Stomach (tissue), 19 donors: ENCODE measurements around the gene RETSAT. TPM values are rescaled to one million over a fixed set of nuclear protein-coding genes. Genes with fewer than 3 reads are reported as not detected.

Experiments
- DNase-seq, 2 donors: peaks; one replicate each; pipeline versions ENCODE4 v3.0.0 to v3.0.0-alpha.2; 2013 to 2019
- H3K27ac ChIP-seq, 5 donors: fragments of 200-600 bp in 4 of 5; sonication (generic) in 4 of 5; one replicate each; pipeline ENCODE4 v1.5.1; 2013 to 2019; ENCODE audit warnings: mild to moderate bottlenecking in 1 of 5, moderate library complexity in 1 of 5
- H3K27me3 ChIP-seq, 3 donors: fragments of 200-600 bp; sonication (generic); one replicate each; pipeline ENCODE4 v1.5.1; 2017 to 2019; ENCODE audit warnings: mixed run types in 1 of 3
- H3K36me3 ChIP-seq, 4 donors: fragments of 200-600 bp; sonication (generic); 1 replicate in 3 of 4; 2 replicates in 1 of 4; pipeline ENCODE4 v1.5.1; 2016 to 2019
- H3K4me1 ChIP-seq, 4 donors: fragments of 200-600 bp; sonication (generic); one replicate each; pipeline ENCODE4 v1.5.1; 2016 to 2019
- H3K4me3 ChIP-seq, 4 donors: fragments of 200-600 bp; sonication (generic) in 3 of 4; one replicate each; pipeline ENCODE4 v1.5.1; 2016 to 2019; ENCODE audit warnings: mild to moderate bottlenecking in 1 of 4
- H3K9me3 ChIP-seq, 4 donors: fragments of 200-600 bp; sonication (generic); one replicate each; pipeline ENCODE4 v1.5.1; 2016 to 2019
- EP300 ChIP-seq: sonication (generic); formaldehyde crosslinking; IDR thresholded peaks from one replicate; pipeline ENCODE4 v1.6.1; 2017; ENCODE audit warnings: antibody characterized with exemption
- POLR2A ChIP-seq, 4 donors: fragments of 450-650 bp; IDR thresholded peaks; one replicate each; pipeline ENCODE4 v1.6.1; 2016; ENCODE audit warnings: antibody characterized with exemption in 4 of 4, control low read depth in 2 of 4, mild to moderate bottlenecking in 1 of 4, moderate library complexity in 1 of 4
- POLR2AphosphoS5 ChIP-seq, 3 donors: sonication (generic); formaldehyde crosslinking; IDR thresholded peaks; one replicate each; pipeline ENCODE4 v1.6.1; 2016; ENCODE audit warnings: antibody characterized with exemption in 3 of 3
- WGBS, 5 donors: extraction: QIAGEN DNeasy Blood & Tissue Kit in 3 of 5; methylation state at CpG; one replicate each; pipeline versions ENCODE4 v1.1.5 to v1.1.7; 2013 to 2018; 5-methylcytosine and 5-hydroxymethylcytosine counted together
- intact Hi-C: fragments of 100-400 bp; cut with DNase I; formaldehyde crosslinking; loops from one replicate; pipeline ENCODE4 v1.15.1; 2023; ENCODE audit warnings: low total_unique reads
- long read RNA-seq, 10 donors: transcript quantifications; one replicate each; lab custom pipeline, GENCODE V29; 2026
- polyA plus RNA-seq, 3 donors: library from polyadenylated mRNA; stranded (reverse); fragments of 200-250 nt; gene quantifications; one replicate each; pipeline ENCODE4 v1.2.3, GENCODE V29; 2013
- total RNA-seq, 5 donors: library from RNA; depleted of rRNA; stranded (reverse); fragments of >200 nt; gene quantifications; one replicate each; pipeline versions ENCODE4 v1.1.0 to v1.2.3, GENCODE V29; 2014 to 2016
- TF ChIP-seq, protein P1 (sequence below), 7 experiments: fragments of 450-650 bp in 4 of 7; fragments of 200-600 bp in 3 of 7; sonication (generic) in 3 of 7; IDR thresholded peaks; one replicate each; pipeline ENCODE4 v1.5.1; 2016 to 2019; ENCODE audit warnings: antibody characterized with exemption in 7 of 7, control low read depth in 2 of 7, mild to moderate bottlenecking in 1 of 7
- donor health status: healthy with polysubstance abuse.
- donor health status: Bipolar disorder and iron deficiency.
- donor health status: healthy.

Gene RETSAT
- total RNA-seq (10 to 100 TPM; 22.2 to 90.1 (median 83.9) TPM), polyA plus RNA-seq (10 to 100 TPM; 11.5 to 23.9 (median 19.4) TPM)
- long read RNA-seq, donor 1, partial matches to known transcripts = 0 of 1 reads
- long read RNA-seq, donor 1, other reads (novel, unspliced or antisense) = 0 of 1 reads
- long read RNA-seq, donor 2, partial matches to known transcripts = 5 of 8 reads
- long read RNA-seq, donor 2, other reads (novel, unspliced or antisense) = 0 of 8 reads
- long read RNA-seq, donor 3, transcript RETSAT-201 (11 exons, 3,100 nt) = major isoform, 6 of 7 reads
- long read RNA-seq, donor 3, partial matches to known transcripts = 0 of 7 reads
- long read RNA-seq, donor 3, other reads (novel, unspliced or antisense) = 0 of 7 reads
- long read RNA-seq, donor 4, partial matches to known transcripts = 0 of 2 reads
- long read RNA-seq, donor 4, other reads (novel, unspliced or antisense) = 0 of 2 reads
- long read RNA-seq, donor 5, partial matches to known transcripts = 0 of 4 reads
- long read RNA-seq, donor 5, other reads (novel, unspliced or antisense) = 0 of 4 reads
- long read RNA-seq, donor 6 = 0 reads
- long read RNA-seq, donor 7, partial matches to known transcripts = 0 of 3 reads
- long read RNA-seq, donor 7, other reads (novel, unspliced or antisense) = 0 of 3 reads
- long read RNA-seq, donor 8, transcript RETSAT-201 (11 exons, 3,100 nt) = major isoform, 6 of 6 reads
- long read RNA-seq, donor 8, partial matches to known transcripts = 0 of 6 reads
- long read RNA-seq, donor 8, other reads (novel, unspliced or antisense) = 0 of 6 reads
- long read RNA-seq, donor 9, partial matches to known transcripts = 0 of 2 reads
- long read RNA-seq, donor 9, other reads (novel, unspliced or antisense) = 0 of 2 reads
- long read RNA-seq, donor 10, partial matches to known transcripts = 0 of 2 reads
- long read RNA-seq, donor 10, other reads (novel, unspliced or antisense) = 0 of 2 reads

DNA sequence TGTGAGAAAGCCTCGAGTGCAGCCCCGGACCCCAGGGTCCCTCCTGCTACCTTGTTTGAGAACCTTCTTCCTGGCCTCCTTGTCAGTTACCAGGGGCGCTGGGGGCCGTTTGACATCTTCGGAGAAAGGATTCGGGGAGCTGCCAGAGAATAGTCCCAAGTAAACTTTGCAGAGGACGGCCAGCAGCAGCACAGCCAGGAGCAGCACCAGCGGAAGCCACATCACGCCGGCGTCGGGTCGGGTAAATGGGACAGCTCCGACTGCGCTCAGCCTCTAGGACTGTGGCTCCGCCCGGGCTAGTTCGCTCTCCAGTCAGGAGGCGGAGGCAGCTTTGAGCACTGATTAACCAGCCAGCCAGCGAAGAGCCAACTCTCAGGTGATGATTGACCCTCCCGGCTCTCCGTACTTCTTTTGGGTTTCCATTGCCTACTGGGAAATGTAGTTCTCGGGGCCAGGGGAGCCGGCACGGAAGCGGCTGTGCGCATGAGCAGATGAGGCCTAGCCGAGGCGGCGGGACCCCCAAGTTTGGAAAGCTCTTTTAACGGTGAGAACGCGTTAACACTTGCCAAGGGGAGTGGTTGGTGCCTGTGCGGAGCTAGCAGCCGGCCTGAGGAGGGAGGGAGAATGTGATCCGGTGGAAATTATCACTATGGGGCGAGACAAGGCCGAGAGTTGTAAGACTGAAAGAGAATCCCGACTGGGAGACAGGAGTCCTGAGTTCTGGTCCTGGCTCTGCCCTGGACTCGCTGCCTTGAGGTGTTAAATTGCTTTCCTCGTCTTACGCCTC, at the start of gene RETSAT, which contains the start of gene ELMOD3:
RETSAT (minus strand) TSS at position 243 of the 787 bp plus-strand sequence; CDS start at position 222, 21 bp downstream.
ELMOD3 (plus strand) TSS at position 484 of the 787 bp plus-strand sequence. CDS start 2,430 bp downstream, outside the sequence.
- peaks cover 19 to 62% (median 57%) of the 10 kb centered on the region in 4 donors for H3K36me3 ChIP-seq
- H3K9me3 ChIP-seq = no peaks in the 10 kb centered on the region
- H3K4me3 ChIP-seq = peak within 1 kb of the TSS; percentile 73 to 87 (median 77)
- peaks cover 0 to 70% (median 57%) of the 10 kb centered on the region in 4 donors for H3K4me1 ChIP-seq
- peak within 1 kb of the TSS; percentile 87 to 92 (median 88) for H3K27ac ChIP-seq
- peak; percentile 98 to 100 for DNase-seq
- intact Hi-C loops = no loop called here
- TF ChIP-seq POLR2A (IDR thresholded peaks at IDR 0.05) (peak in 2 of 4 donors; percentile 68 to 85), EP300 (no peak), POLR2AphosphoS5 (IDR thresholded peaks at IDR 0.05) (peak; percentile 86 to 97 (median 96))
- 0 to 1% (median 1%) methylated on average over 24 to 42 of the region's 42 CpGs for WGBS, 5 donors
- no peaks in the 10 kb centered on the region for H3K27me3 ChIP-seq

DNA sequence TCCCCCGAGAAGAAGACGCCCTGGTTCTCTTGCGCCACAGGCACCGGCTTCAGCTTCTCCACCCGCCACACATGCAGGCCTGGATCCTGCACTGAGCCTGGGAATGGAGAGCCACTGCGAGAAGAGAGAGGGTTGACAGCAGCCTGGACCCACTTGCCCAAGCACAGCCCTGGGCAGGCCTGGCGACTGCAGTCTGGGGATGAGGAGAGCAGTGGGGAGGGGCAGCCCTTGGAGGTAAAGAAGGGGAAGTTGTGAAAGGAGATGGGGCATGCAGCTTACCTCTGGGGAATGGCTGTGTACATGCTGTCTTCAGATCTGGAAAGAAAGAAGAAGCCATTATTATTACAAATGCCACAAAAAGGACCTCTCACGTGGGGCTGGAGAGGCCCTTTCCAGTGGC, 47.5 kb upstream of the RETSAT start:
- no peak for DNase-seq
- Histone ChIP-seq H3K36me3 (peaks cover 5 to 54% (median 42%) of the 10 kb centered on the region in 4 donors), H3K27me3 (no peaks in the 10 kb centered on the region), H3K27ac (no peak overlapping the region), H3K4me3 (no peak overlapping the region), H3K4me1 (peaks cover 7 to 44% (median 10%) of the 10 kb centered on the region in 4 donors), H3K9me3 (peaks cover 0 to 9% (median 0%) of the 10 kb centered on the region in 4 donors)
- intact Hi-C loops = no loop called here
- 88 to 92% (median 89%) methylated on average over 8 of the region's 8 CpGs for WGBS, 5 donors
- TF ChIP-seq POLR2AphosphoS5 (IDR thresholded peaks at IDR 0.05) = no peak
- no peak for TF ChIP-seq POLR2A (IDR thresholded peaks at IDR 0.05)
- no peak for TF ChIP-seq EP300
- TF ChIP-seq, protein P1, sequence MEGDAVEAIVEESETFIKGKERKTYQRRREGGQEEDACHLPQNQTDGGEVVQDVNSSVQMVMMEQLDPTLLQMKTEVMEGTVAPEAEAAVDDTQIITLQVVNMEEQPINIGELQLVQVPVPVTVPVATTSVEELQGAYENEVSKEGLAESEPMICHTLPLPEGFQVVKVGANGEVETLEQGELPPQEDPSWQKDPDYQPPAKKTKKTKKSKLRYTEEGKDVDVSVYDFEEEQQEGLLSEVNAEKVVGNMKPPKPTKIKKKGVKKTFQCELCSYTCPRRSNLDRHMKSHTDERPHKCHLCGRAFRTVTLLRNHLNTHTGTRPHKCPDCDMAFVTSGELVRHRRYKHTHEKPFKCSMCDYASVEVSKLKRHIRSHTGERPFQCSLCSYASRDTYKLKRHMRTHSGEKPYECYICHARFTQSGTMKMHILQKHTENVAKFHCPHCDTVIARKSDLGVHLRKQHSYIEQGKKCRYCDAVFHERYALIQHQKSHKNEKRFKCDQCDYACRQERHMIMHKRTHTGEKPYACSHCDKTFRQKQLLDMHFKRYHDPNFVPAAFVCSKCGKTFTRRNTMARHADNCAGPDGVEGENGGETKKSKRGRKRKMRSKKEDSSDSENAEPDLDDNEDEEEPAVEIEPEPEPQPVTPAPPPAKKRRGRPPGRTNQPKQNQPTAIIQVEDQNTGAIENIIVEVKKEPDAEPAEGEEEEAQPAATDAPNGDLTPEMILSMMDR (IDR thresholded peaks at IDR 0.05) = no peak

DNA sequence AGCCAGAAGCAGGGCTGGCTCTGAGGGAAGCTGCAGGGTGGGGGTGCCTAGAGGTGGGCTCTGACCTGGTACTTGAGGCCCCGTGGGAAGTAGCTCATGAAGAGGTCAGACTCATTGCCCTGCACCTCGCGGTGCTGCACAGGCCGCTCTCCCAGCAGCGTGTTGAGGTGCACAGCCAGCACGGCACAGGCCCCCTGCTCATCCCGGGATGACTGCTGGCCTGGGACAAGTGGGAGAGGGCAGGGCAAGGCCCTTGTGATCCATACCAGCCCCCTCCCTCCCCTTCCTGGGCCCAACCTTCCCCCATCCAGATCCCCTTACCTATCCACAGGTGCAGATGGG, 47.1 kb upstream of the RETSAT start:
- 80 to 99% (median 91%) methylated on average over 2 to 7 of the region's 7 CpGs for whole genome bisulfite sequencing, 5 donors
- intact Hi-C loops = no loop called here
- TF ChIP-seq, protein P1 (IDR thresholded peaks at IDR 0.05) = no peak
- TF ChIP-seq POLR2A (IDR thresholded peaks at IDR 0.05) = no peak
- TF ChIP-seq POLR2AphosphoS5 (IDR thresholded peaks at IDR 0.05) = no peak
- no peak for TF ChIP-seq EP300
- Histone ChIP-seq H3K9me3 (peaks cover 0 to 9% (median 0%) of the 10 kb centered on the region in 4 donors), H3K27me3 (no peaks in the 10 kb centered on the region), H3K36me3 (peaks cover 5 to 58% (median 44%) of the 10 kb centered on the region in 4 donors), H3K4me1 (peaks cover 8 to 44% (median 14%) of the 10 kb centered on the region in 4 donors), H3K27ac (no peak overlapping the region), H3K4me3 (no peak overlapping the region)
- DNase-seq = no peak

DNA sequence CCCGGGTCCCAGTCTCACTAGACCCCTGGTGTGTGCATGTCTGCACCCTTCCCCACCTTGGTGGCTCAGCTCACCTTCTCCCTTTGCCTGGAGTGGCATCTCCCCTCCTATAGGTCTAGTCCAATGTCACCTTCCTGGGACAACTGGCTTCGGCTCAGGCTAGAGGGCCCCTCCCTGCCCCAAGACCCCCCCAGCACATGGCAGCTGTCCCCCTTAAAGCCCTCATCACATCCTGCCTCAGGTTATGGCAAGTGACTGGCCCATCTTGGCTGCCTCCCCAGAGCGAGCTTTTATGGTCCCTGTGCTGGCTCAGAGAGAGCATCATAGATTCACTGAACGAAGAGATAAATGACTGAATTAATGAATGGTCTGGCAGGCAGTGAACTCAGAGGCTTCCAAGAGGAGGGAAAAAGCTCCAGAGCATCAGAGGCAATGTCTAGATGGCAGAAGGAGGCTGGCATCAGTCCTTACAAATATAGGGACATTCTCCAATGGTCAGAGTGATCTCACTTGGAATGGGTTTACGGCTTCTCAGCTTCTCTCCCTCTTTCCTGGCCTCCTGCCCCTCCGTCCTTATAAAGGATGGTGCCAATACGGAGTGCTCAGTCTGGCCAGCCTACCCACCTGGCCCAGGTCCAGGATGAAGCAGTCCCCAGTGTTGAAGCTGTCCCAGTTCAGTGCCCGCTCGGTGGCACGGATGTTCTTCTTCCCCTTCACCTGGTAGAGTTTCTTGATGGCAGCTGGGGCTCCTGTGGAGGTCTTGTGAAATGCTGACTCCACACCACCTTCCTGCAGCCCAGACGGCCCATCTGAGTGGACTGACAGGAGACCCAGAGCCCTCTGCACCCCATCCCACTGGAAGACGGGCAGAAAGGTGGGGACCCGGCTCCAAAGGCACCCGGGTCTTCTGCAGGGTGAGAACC, 46.5 kb upstream of the RETSAT start:
- intact Hi-C loops = no loop called here
- Histone ChIP-seq H3K4me3 (no peak overlapping the region), H3K9me3 (peaks cover 0 to 9% (median 0%) of the 10 kb centered on the region in 4 donors), H3K27me3 (no peaks in the 10 kb centered on the region), H3K4me1 (peaks cover 8 to 44% (median 19%) of the 10 kb centered on the region in 4 donors), H3K27ac (no peak overlapping the region), H3K36me3 (peaks cover 5 to 64% (median 49%) of the 10 kb centered on the region in 4 donors)
- TF ChIP-seq POLR2A (IDR thresholded peaks at IDR 0.05) (no peak), EP300 (no peak), POLR2AphosphoS5 (IDR thresholded peaks at IDR 0.05) (no peak)
- TF ChIP-seq, protein P1 (IDR thresholded peaks at IDR 0.05) = no peak
- WGBS, 5 donors = 74 to 90% (median 87%) methylated on average over 11 to 14 of the region's 14 CpGs
- no peak for DNase-seq
